Suprapubic skin (tissue), 4 donors: Measurements from ENCODE around the gene SPNS1.
"Not testable (repeated sequence)": the region's sequence is repeated elsewhere in the genome, so short reads cannot be mapped to it uniquely, and the experiment has no call there.

Experiments
- POLR2A ChIP-seq, 2 donors: fragments of 450-650 bp; IDR thresholded peaks; one replicate each; pipeline ENCODE4 v1.6.1; 2017; ENCODE audit warnings: antibody characterized with exemption in 2 of 2, mild to moderate bottlenecking in 2 of 2, moderate library complexity in 2 of 2
- POLR2AphosphoS5 ChIP-seq, 3 donors: sonication (generic); formaldehyde crosslinking; IDR thresholded peaks; one replicate each; pipeline ENCODE4 v1.6.1; 2017; ENCODE audit warnings: antibody characterized with exemption in 3 of 3

DNA sequence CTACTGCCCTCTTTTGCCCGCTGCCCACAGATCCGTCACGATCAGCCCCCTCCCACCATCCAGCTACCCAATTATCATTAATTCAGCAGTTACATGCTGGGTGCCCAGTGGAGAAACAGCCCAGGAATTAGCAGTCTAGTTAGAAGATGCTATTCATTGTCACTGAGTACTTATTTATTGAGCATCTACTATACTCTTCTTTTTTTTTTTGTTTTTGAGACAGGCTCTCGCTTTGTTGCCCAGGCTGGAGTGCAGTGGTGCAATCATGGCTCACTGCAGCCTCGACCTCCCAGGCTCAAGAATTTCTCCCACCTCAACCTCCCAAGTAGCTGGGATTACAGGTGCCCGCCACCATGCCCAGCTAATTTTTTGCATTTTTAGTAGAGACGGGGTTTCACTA lies 34.8 kb upstream of the SPNS1 start:
- not testable (repeated sequence) for TF ChIP-seq POLR2A, POLR2AphosphoS5 (IDR thresholded peaks at IDR 0.05)
